ENCODE measurements around the gene CLHC1.
A peak's percentile ranks its signal among the peaks of the same experiment; 100 is the strongest.
"Not testable (repeated sequence)": the region's sequence is repeated elsewhere in the genome, so short reads cannot be mapped to it uniquely, and the experiment has no call there.

Gene CLHC1

DNA sequence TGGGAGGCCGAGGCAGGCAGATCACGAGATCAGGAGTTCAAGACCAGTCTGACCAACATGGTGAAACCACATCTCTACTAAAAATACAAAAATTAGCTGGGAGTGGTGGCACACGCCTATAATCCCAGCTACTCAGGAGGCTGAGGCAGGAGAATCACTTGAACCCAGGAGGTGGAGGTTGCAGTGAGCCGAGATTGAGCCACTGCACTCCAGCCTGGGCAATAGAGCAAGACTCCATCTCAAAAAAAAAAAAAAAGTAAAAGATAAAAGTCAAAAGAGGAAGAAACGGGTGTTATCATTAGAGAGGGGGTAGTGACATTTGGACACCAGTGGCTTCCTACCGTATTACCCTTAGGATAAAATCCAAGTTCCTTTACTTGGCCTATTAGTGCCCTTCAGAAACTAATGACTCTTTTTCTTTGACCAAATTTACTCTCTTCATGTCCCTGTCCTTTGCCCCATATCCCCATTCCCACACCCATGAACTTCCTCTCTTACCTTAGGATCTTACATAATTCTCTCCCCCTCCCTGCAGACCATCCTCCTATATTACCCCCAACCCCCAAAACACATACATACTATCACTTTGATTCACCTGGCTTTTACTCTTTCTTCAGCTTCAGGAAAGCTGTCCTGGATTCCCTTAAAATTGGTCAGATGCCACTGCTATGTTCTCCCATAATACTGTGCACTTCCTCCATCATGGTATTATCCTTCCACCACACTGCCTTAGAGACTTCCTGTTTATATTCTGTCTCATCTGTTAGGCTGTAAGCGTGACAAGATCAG is 4.5 kb downstream of the CLHC1 start:
- not testable (repeated sequence) for H3K9ac ChIP-seq (ENCODE audit: low read length); H2AK5ac ChIP-seq (ENCODE audit: low read length); H2AFZ ChIP-seq (ENCODE audit: insufficient read depth, low read length, poor library complexity); H3K14ac ChIP-seq (ENCODE audit: low read length); H3K4ac ChIP-seq (ENCODE audit: low read depth, low read length); H3K18ac ChIP-seq (ENCODE audit: low read length); H3K4me2 ChIP-seq (ENCODE audit: low read length); H3K27me3 ChIP-seq (ENCODE audit: insufficient read depth, low read length); H4K91ac ChIP-seq (ENCODE audit: low read depth, low read length); H2BK5ac ChIP-seq (ENCODE audit: low read depth, low read length, poor library complexity); H3K79me2 ChIP-seq (ENCODE audit: control insufficient read depth, insufficient read depth, low read length, poor library complexity); H3K9me3 ChIP-seq (ENCODE audit: insufficient read depth, low read depth, low read length); H3K27ac ChIP-seq (ENCODE audit: low read depth, low read length); H2BK120ac ChIP-seq (ENCODE audit: insufficient read depth, low read length, poor library complexity); H3K23ac ChIP-seq (ENCODE audit: low read length); H3K4me1 ChIP-seq (ENCODE audit: control insufficient read depth in 1 of 2, insufficient read depth in 2 of 2, low read length in 2 of 2); DNase-seq; H4K12ac ChIP-seq (ENCODE audit: low read depth, low read length); H4K8ac ChIP-seq (ENCODE audit: low read depth, low read length); H3K4me3 ChIP-seq (ENCODE audit: low read depth, low read length); H3K36me3 ChIP-seq (ENCODE audit: control insufficient read depth in 1 of 2, insufficient read depth in 2 of 2, low read length in 2 of 2); H2BK12ac ChIP-seq (ENCODE audit: low read length)
- peaks cover 12% of the 10 kb centered on the region for H3K79me1 ChIP-seq (ENCODE audit: low read length)
- WGBS (ENCODE audit: extremely low coverage, insufficient coverage, insufficient read length) = no CpG with 5 or more reads among the region's 7 CpGs

DNA sequence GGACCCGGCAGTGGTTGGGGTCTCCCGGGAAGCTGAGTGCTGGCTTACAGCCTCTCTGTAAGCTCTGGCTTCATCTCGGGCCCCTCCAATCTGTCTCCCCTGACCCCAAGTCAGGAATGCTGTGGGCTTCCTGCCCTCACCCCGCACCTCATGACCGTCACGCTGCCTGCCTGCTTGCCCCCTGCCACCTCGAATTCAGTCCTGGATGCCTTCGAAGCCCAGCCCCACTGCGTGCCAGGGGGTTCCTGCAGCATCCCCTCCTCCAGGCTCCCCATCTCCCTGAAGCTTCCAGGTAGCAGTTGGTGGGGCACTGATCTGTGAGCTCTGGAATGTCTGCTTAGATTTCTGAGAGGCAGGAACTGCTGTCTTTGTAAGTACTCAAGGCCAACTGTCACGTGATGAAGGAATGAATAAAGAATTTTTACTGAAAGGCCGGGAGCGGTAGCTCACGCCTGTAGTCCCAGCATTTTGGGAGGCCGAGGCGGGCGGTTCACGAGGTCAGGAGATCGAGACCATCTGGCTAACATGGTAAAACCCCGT is 6.5 kb downstream of the CLHC1 start:
- H3K79me1 ChIP-seq (ENCODE audit: low read length) = peaks cover 2% of the 10 kb centered on the region
- no peak overlapping the region for H3K18ac ChIP-seq (ENCODE audit: low read length)
- no peak overlapping the region for H2BK120ac ChIP-seq (ENCODE audit: insufficient read depth, low read length, poor library complexity)
- no peaks in the 10 kb centered on the region for H3K27me3 ChIP-seq (ENCODE audit: insufficient read depth, low read length)
- H3K79me2 ChIP-seq (ENCODE audit: control insufficient read depth, insufficient read depth, low read length, poor library complexity) = peaks cover 2% of the 10 kb centered on the region
- no CpG with 5 or more reads among the region's 19 CpGs for WGBS (ENCODE audit: extremely low coverage, insufficient coverage, insufficient read length)
- peaks cover 3% of the 10 kb centered on the region for H3K9me3 ChIP-seq (ENCODE audit: insufficient read depth, low read depth, low read length)
- peaks cover 2% of the 10 kb centered on the region in 2 experiments for H3K4me1 ChIP-seq (ENCODE audit: control insufficient read depth in 1 of 2, insufficient read depth in 2 of 2, low read length in 2 of 2)
- no peak overlapping the region for H2BK5ac ChIP-seq (ENCODE audit: low read depth, low read length, poor library complexity)
- no peak overlapping the region for H3K14ac ChIP-seq (ENCODE audit: low read length)
- no peak overlapping the region for H4K12ac ChIP-seq (ENCODE audit: low read depth, low read length)
- H4K91ac ChIP-seq (ENCODE audit: low read depth, low read length) = no peak overlapping the region
- no peak overlapping the region for H2AK5ac ChIP-seq (ENCODE audit: low read length)
- H3K4me3 ChIP-seq (ENCODE audit: low read depth, low read length) = no peak overlapping the region
- H3K27ac ChIP-seq (ENCODE audit: low read depth, low read length) = no peak overlapping the region
- DNase-seq = no peak
- no peak overlapping the region for H3K23ac ChIP-seq (ENCODE audit: low read length)
- H2AFZ ChIP-seq (ENCODE audit: insufficient read depth, low read length, poor library complexity) = no peak overlapping the region
- no peak overlapping the region for H2BK12ac ChIP-seq (ENCODE audit: low read length)
- no peak overlapping the region for H3K4me2 ChIP-seq (ENCODE audit: low read length)
- H3K9ac ChIP-seq (ENCODE audit: low read length) = no peak overlapping the region
- H3K36me3 ChIP-seq (ENCODE audit: control insufficient read depth in 1 of 2, insufficient read depth in 2 of 2, low read length in 2 of 2) = peaks cover 6% of the 10 kb centered on the region in 2 experiments
- H4K8ac ChIP-seq (ENCODE audit: low read depth, low read length) = no peak overlapping the region
- H3K4ac ChIP-seq (ENCODE audit: low read depth, low read length) = no peak overlapping the region

DNA sequence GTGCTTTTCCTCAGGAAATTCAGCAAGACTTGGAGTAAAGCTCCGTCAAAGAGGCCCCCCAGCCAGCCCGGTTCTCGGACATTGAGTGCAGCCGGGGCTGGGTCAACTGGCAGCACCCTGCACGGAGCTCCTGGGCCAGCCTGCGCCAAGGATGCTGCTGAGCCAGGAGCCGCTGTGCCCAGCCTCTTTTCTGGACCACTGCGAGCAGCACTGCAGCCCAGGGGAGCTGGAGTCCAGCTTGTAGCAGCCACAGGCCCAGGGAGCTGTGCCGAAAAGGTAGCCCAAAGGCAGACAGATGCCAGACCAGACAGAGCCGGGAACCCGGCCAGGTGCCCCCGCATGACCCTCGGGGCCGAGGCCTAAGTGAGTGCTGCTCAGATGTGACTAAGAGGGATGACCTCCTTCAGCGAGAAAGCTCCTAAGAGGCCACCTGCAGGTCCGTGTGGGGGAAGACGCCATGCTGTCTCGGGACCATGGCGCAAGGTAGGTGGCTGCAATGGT is 7.3 kb downstream of the CLHC1 start:
- H3K27ac ChIP-seq (ENCODE audit: low read depth, low read length) = no peak overlapping the region
- H2AFZ ChIP-seq (ENCODE audit: insufficient read depth, low read length, poor library complexity) = no peak overlapping the region
- H3K14ac ChIP-seq (ENCODE audit: low read length) = no peak overlapping the region
- peak in 1 of 2 donors; percentile 19 for DNase-seq
- no peak overlapping the region for H3K9ac ChIP-seq (ENCODE audit: low read length)
- H3K79me2 ChIP-seq (ENCODE audit: control insufficient read depth, insufficient read depth, low read length, poor library complexity) = peaks cover 2% of the 10 kb centered on the region
- H3K36me3 ChIP-seq (ENCODE audit: control insufficient read depth in 1 of 2, insufficient read depth in 2 of 2, low read length in 2 of 2) = peaks cover 6% of the 10 kb centered on the region in 2 experiments
- no peak overlapping the region for H2AK5ac ChIP-seq (ENCODE audit: low read length)
- no peak overlapping the region for H2BK120ac ChIP-seq (ENCODE audit: insufficient read depth, low read length, poor library complexity)
- H2BK12ac ChIP-seq (ENCODE audit: low read length) = no peak overlapping the region
- H3K23ac ChIP-seq (ENCODE audit: low read length) = no peak overlapping the region
- H3K4ac ChIP-seq (ENCODE audit: low read depth, low read length) = no peak overlapping the region
- no peak overlapping the region for H3K18ac ChIP-seq (ENCODE audit: low read length)
- H2BK5ac ChIP-seq (ENCODE audit: low read depth, low read length, poor library complexity) = no peak overlapping the region
- H4K91ac ChIP-seq (ENCODE audit: low read depth, low read length) = no peak overlapping the region
- H3K79me1 ChIP-seq (ENCODE audit: low read length) = peaks cover 2% of the 10 kb centered on the region
- H4K8ac ChIP-seq (ENCODE audit: low read depth, low read length) = no peak overlapping the region
- H3K4me3 ChIP-seq (ENCODE audit: low read depth, low read length) = no peak overlapping the region
- H4K12ac ChIP-seq (ENCODE audit: low read depth, low read length) = no peak overlapping the region
- H3K4me2 ChIP-seq (ENCODE audit: low read length) = no peak overlapping the region
- peaks cover 3% of the 10 kb centered on the region for H3K9me3 ChIP-seq (ENCODE audit: insufficient read depth, low read depth, low read length)
- WGBS (ENCODE audit: extremely low coverage, insufficient coverage, insufficient read length) = no CpG with 5 or more reads among the region's 19 CpGs
- H3K27me3 ChIP-seq (ENCODE audit: insufficient read depth, low read length) = no peaks in the 10 kb centered on the region
- peaks cover 2% of the 10 kb centered on the region in 2 experiments for H3K4me1 ChIP-seq (ENCODE audit: control insufficient read depth in 1 of 2, insufficient read depth in 2 of 2, low read length in 2 of 2)

DNA sequence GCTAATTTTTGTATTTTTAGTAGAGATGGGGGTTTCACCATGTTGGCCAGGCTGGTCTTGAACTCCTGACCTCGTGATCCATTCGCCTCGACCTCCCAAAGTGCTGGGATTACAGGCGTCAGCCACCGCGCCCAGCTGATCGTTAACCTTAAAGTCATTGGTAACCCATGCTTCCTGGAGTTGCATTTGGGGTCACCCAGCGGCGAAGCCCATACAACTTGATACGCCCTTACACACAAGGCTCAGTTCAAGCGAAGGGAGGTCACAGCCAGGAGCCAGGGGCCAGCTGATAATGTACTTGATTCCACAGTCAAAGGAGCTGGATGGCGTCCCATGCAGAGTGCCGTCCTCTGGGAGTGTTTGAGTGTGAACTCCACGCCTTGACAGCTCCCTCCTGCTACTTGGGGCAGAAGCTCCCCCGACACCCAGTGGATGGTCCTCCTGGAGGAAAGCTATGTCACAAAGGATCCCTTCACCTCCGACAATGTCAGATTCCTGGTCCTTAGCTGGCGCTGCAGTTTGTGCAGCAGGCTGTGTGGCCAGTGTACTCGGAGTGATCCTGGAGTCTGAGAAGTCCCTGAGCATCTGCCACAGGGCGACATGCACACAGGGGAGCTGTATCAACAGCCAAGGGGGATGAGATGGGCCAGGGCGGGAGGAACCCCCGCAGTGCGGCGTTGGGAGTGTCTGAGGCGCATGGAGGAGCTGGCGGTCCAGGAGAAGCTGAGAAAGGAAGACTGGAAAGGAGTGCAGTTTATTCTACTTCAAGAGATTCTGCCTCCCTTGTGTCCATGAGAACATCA is 7.9 kb downstream of the CLHC1 start:
- Histone ChIP-seq H3K14ac (ENCODE audit: low read length) (no peak overlapping the region), H3K4me3 (ENCODE audit: low read depth, low read length) (no peak overlapping the region), H4K12ac (ENCODE audit: low read depth, low read length) (no peak overlapping the region), H3K4me2 (ENCODE audit: low read length) (no peak overlapping the region), H3K27me3 (ENCODE audit: insufficient read depth, low read length) (no peaks in the 10 kb centered on the region), H2BK12ac (ENCODE audit: low read length) (no peak overlapping the region), H2AFZ (ENCODE audit: insufficient read depth, low read length, poor library complexity) (no peak overlapping the region), H2AK5ac (ENCODE audit: low read length) (no peak overlapping the region), H2BK120ac (ENCODE audit: insufficient read depth, low read length, poor library complexity) (no peak overlapping the region), H3K27ac (ENCODE audit: low read depth, low read length) (no peak overlapping the region), H2BK5ac (ENCODE audit: low read depth, low read length, poor library complexity) (no peak overlapping the region), H3K18ac (ENCODE audit: low read length) (no peak overlapping the region), H4K91ac (ENCODE audit: low read depth, low read length) (no peak overlapping the region), H3K9ac (ENCODE audit: low read length) (no peak overlapping the region), H3K23ac (ENCODE audit: low read length) (no peak overlapping the region), H3K4me1 (ENCODE audit: control insufficient read depth in 1 of 2, insufficient read depth in 2 of 2, low read length in 2 of 2) (no peaks in the 10 kb centered on the region), H3K36me3 (ENCODE audit: control insufficient read depth in 1 of 2, insufficient read depth in 2 of 2, low read length in 2 of 2) (peaks cover 6% of the 10 kb centered on the region in 2 experiments), H4K8ac (ENCODE audit: low read depth, low read length) (no peak overlapping the region), H3K4ac (ENCODE audit: low read depth, low read length) (no peak overlapping the region), H3K79me1 (ENCODE audit: low read length) (peaks cover 2% of the 10 kb centered on the region), H3K79me2 (ENCODE audit: control insufficient read depth, insufficient read depth, low read length, poor library complexity) (peaks cover 2% of the 10 kb centered on the region), H3K9me3 (ENCODE audit: insufficient read depth, low read depth, low read length) (peaks cover 3% of the 10 kb centered on the region)
- no CpG with 5 or more reads among the region's 25 CpGs for WGBS (ENCODE audit: extremely low coverage, insufficient coverage, insufficient read length)
- DNase-seq = no peak

Measured in trophoblast cell (in vitro differentiated cells and primary cell).